SW 1271 (cell line): ENCODE data around the gene THRSP.
"Not testable (repeated sequence)": the region's sequence is repeated elsewhere in the genome, so short reads cannot be mapped to it uniquely, and the experiment has no call there.

Experiments
- DNase-seq, 2 experiments: peaks; one replicate each; lab custom pipeline; 2025; lab: John Stamatoyannopoulos, UW

The THRSP gene

GRCh38 chr11:78039391-78039918 lies 24.2 kb upstream of the THRSP start:
- no peak for DNase-seq

GRCh38 chr11:78039919-78040671 lies 23.6 kb upstream of the THRSP start:
- DNase-seq, result peak; percentile 79 to 91

GRCh38 chr11:78040691-78041379 lies 22.8 kb upstream of the THRSP start:
- no peak for DNase-seq

- not testable (repeated sequence) for DNase-seq
Measured at GRCh38 chr11:78041380-78041719, 22.3 kb upstream of the THRSP start.

- DNase-seq, result no peak
Measured at GRCh38 chr11:78041843-78042440, 21.7 kb upstream of the THRSP start.

- DNase-seq, result no peak
Measured at GRCh38 chr11:78044706-78045105, 19.0 kb upstream of the THRSP start.

- peak in 1 of 2 experiments; percentile 60 for DNase-seq
Measured at GRCh38 chr11:78045851-78046485, 17.7 kb upstream of the THRSP start.

- no peak for DNase-seq
Measured at GRCh38 chr11:78046486-78046854, 17.2 kb upstream of the THRSP start.

GRCh38 chr11:78048561-78048960 lies 15.1 kb upstream of the THRSP start:
- DNase-seq, result peak in 1 of 2 experiments; percentile 13

- DNase-seq, result no peak
Measured at GRCh38 chr11:78049348-78049747, 14.3 kb upstream of the THRSP start.

GRCh38 chr11:78050964-78051831 lies 12.5 kb upstream of the THRSP start:
- DNase-seq, result peak in 1 of 2 experiments; percentile 29

GRCh38 chr11:78054971-78055370 lies 8.7 kb upstream of the THRSP start:
- no peak for DNase-seq

- DNase-seq, result no peak
Measured at GRCh38 chr11:78056093-78056492, 7.6 kb upstream of the THRSP start.

- no peak for DNase-seq
Measured at GRCh38 chr11:78057462-78058055, 6.1 kb upstream of the THRSP start.

GRCh38 chr11:78059749-78060328 lies 3.8 kb upstream of the THRSP start:
- DNase-seq, result not testable (repeated sequence)

- DNase-seq, result no peak
Measured at GRCh38 chr11:78060533-78060932, 3.1 kb upstream of the THRSP start.

- no peak for DNase-seq
Measured at GRCh38 chr11:78061088-78061920, 2.4 kb upstream of the THRSP start.

GRCh38 chr11:78061921-78062311 lies 1.7 kb upstream of the THRSP start:
- no peak for DNase-seq

- no peak for DNase-seq
Measured at GRCh38 chr11:78062671-78063070, 990 bp upstream of the THRSP start.

- DNase-seq, result no peak
Measured at GRCh38 chr11:78065203-78065602, 1.5 kb downstream of the THRSP start.
